K562 (cell line): ENCODE results near the gene UBA3. TPM values are rescaled to one million over a fixed set of nuclear protein-coding genes. Genes with fewer than 3 reads are reported as not detected.

Source experiments
- ATF7 ChIP-seq: fragments of 450-650 bp; IDR thresholded peaks from 2 replicates; pipeline ENCODE4 v1.7.1; 2014; ENCODE audit warnings: mild to moderate bottlenecking, moderate library complexity
- CCNT2 ChIP-seq: IDR thresholded peaks from 2 replicates; pipeline ENCODE4 v1.6.1; 2011; ENCODE audit warnings: borderline replicate concordance, low read depth, mild to moderate bottlenecking, moderate library complexity, mixed read lengths, low read length; ENCODE audit not compliant: insufficient read length; ENCODE audit errors: extremely low read depth
- KAT8 ChIP-seq: fragments of 450-650 bp; IDR thresholded peaks from 2 replicates; pipeline ENCODE4 v1.6.1; 2016; ENCODE audit warnings: low read depth, mild to moderate bottlenecking
- MCM2 ChIP-seq: fragments of 450-650 bp; IDR thresholded peaks from 2 replicates; pipeline ENCODE4 v1.6.1; 2017; ENCODE audit warnings: low read depth, mild to moderate bottlenecking
- RB1 ChIP-seq: fragments of 450-650 bp; IDR thresholded peaks from 2 replicates; pipeline ENCODE4 v1.6.1; 2017; ENCODE audit warnings: low read depth, mild to moderate bottlenecking
- RCOR1 ChIP-seq, 2 experiments: IDR thresholded peaks; 2 replicates each; pipeline ENCODE4 v1.6.1; 2012; ENCODE audit warnings: low read depth in 2 of 2, low read length in 2 of 2, borderline replicate concordance in 1 of 2, improper control_type of control experiment in 1 of 2
- SIN3A ChIP-seq, 2 experiments: fragments of 150-350 bp in 1 of 2; IDR thresholded peaks; 2 replicates each; pipeline ENCODE4 v1.6.1; 2011 to 2016; ENCODE audit warnings: borderline replicate concordance in 2 of 2, low read depth in 2 of 2, low read length in 2 of 2, mild to moderate bottlenecking in 2 of 2, moderate library complexity in 2 of 2; ENCODE audit not compliant: control insufficient read depth in 1 of 2
- polyA plus RNA-seq, 8 experiments: library from polyadenylated mRNA; depleted of rRNA in 4 of 8; stranded (reverse) in 5 of 8; unstranded in 3 of 8; fragments of >200 nt; fragmentation: Nextera tagmentation in 2 of 8; fragmentation: Illumina TruSeq in 1 of 8; extraction: Ambion mirVana in 2 of 8; extraction: Trizol in 1 of 8; gene quantifications; 2 replicates each; pipeline versions ENCODE4 v1.2.1 to v1.2.3, GENCODE V29; 2011 to 2014; ENCODE audit warnings: inconsistent platforms in 1 of 8, missing spikeins in 1 of 8
- total RNA-seq, 7 experiments: library from RNA; depleted of rRNA in 6 of 7; stranded (reverse); fragments of >200 nt in 6 of 7; fragmentation: Illumina TruSeq in 2 of 7; extraction: Trizol in 2 of 7; gene quantifications; 2 replicates each; pipeline versions ENCODE4 v1.2.1 to v1.2.3, GENCODE V29; 2011 to 2021; ENCODE audit warnings: low replicate concordance in 1 of 7
- TF ChIP-seq, protein P1 (sequence below), 2 experiments: IDR thresholded peaks; 2 replicates each; pipeline ENCODE4 v1.6.1; 2012; ENCODE audit warnings: improper control_type of control experiment in 2 of 2, low read depth in 2 of 2, low read length in 2 of 2, borderline replicate concordance in 1 of 2
- TF ChIP-seq, protein P2 (sequence below), 2 experiments: fragments of 450-650 bp in 1 of 2; sonication (generic) in 1 of 2; formaldehyde crosslinking in 1 of 2; IDR thresholded peaks; 2 replicates each; pipeline versions ENCODE4 v1.7.1 to v1.9.0; 2016 to 2022; ENCODE audit warnings: inconsistent platforms in 1 of 2, mild to moderate bottlenecking in 1 of 2, missing genetic modification reagents in 1 of 2
- TF ChIP-seq, protein P3 (sequence below): fragments of 450-650 bp; IDR thresholded peaks from 2 replicates; pipeline ENCODE4 v1.6.1; 2014; ENCODE audit warnings: low read depth, mild to moderate bottlenecking, moderate library complexity, borderline replicate concordance

Gene UBA3
- total and polyA plus RNA-seq, 9 of the 15 experiments (the other 6 are each of a cell fraction or from before 2014, with no cell fraction given), result 23.2 to 80.0 (median 38.6) TPM

DNA sequence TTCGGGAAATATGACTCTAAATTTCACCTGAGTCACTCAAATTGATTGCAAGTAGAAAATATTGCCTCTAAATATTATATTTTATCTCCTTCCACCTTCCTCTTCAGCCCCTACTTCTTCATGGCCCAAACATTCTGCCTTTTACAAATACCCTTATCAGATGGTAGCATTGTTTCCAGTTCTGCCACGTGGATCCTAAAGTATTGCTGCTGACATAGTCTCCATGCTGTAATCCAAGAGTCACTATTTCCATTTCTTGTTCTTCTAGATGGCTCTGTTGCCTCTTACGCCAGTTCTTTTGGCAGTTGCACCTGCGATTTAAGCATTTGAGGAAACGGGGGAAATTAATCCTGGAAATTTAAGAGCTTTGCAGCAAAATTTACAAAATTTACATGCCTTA lies 28.6 kb upstream of the UBA3 start (continued):
- TF ChIP-seq, protein P1, sequence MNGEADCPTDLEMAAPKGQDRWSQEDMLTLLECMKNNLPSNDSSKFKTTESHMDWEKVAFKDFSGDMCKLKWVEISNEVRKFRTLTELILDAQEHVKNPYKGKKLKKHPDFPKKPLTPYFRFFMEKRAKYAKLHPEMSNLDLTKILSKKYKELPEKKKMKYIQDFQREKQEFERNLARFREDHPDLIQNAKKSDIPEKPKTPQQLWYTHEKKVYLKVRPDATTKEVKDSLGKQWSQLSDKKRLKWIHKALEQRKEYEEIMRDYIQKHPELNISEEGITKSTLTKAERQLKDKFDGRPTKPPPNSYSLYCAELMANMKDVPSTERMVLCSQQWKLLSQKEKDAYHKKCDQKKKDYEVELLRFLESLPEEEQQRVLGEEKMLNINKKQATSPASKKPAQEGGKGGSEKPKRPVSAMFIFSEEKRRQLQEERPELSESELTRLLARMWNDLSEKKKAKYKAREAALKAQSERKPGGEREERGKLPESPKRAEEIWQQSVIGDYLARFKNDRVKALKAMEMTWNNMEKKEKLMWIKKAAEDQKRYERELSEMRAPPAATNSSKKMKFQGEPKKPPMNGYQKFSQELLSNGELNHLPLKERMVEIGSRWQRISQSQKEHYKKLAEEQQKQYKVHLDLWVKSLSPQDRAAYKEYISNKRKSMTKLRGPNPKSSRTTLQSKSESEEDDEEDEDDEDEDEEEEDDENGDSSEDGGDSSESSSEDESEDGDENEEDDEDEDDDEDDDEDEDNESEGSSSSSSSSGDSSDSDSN (IDR thresholded peaks at IDR 0.05; ENCODE audit: borderline replicate concordance in 1 of 2, low read depth in 2 of 2, low read length in 2 of 2), result no peak
- TF ChIP-seq, protein P2, sequence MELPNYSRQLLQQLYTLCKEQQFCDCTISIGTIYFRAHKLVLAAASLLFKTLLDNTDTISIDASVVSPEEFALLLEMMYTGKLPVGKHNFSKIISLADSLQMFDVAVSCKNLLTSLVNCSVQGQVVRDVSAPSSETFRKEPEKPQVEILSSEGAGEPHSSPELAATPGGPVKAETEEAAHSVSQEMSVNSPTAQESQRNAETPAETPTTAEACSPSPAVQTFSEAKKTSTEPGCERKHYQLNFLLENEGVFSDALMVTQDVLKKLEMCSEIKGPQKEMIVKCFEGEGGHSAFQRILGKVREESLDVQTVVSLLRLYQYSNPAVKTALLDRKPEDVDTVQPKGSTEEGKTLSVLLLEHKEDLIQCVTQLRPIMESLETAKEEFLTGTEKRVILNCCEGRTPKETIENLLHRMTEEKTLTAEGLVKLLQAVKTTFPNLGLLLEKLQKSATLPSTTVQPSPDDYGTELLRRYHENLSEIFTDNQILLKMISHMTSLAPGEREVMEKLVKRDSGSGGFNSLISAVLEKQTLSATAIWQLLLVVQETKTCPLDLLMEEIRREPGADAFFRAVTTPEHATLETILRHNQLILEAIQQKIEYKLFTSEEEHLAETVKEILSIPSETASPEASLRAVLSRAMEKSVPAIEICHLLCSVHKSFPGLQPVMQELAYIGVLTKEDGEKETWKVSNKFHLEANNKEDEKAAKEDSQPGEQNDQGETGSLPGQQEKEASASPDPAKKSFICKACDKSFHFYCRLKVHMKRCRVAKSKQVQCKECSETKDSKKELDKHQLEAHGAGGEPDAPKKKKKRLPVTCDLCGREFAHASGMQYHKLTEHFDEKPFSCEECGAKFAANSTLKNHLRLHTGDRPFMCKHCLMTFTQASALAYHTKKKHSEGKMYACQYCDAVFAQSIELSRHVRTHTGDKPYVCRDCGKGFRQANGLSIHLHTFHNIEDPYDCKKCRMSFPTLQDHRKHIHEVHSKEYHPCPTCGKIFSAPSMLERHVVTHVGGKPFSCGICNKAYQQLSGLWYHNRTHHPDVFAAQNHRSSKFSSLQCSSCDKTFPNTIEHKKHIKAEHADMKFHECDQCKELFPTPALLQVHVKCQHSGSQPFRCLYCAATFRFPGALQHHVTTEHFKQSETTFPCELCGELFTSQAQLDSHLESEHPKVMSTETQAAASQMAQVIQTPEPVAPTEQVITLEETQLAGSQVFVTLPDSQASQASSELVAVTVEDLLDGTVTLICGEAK (IDR thresholded peaks at IDR 0.05), result no peak
- TF ChIP-seq, protein P2 (CRISPR knock-in tag; IDR thresholded peaks at IDR 0.05), result no peak
- TF ChIP-seq ATF7 (no peak), CCNT2 (no peak), RB1 (no peak), MCM2 (no peak), RCOR1 (IDR thresholded peaks at IDR 0.05; ENCODE audit: borderline replicate concordance in 1 of 2, low read depth in 2 of 2, low read length in 2 of 2) (no peak), SIN3A (IDR thresholded peaks at IDR 0.05; ENCODE audit: borderline replicate concordance in 2 of 2, control insufficient read depth in 1 of 2, low read depth in 2 of 2, low read length in 2 of 2) (no peak), KAT8 (no peak)
- TF ChIP-seq, protein P3, sequence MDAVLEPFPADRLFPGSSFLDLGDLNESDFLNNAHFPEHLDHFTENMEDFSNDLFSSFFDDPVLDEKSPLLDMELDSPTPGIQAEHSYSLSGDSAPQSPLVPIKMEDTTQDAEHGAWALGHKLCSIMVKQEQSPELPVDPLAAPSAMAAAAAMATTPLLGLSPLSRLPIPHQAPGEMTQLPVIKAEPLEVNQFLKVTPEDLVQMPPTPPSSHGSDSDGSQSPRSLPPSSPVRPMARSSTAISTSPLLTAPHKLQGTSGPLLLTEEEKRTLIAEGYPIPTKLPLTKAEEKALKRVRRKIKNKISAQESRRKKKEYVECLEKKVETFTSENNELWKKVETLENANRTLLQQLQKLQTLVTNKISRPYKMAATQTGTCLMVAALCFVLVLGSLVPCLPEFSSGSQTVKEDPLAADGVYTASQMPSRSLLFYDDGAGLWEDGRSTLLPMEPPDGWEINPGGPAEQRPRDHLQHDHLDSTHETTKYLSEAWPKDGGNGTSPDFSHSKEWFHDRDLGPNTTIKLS, result 0 out of 2 replicates have a peak, but pooled peaks have one; percentile 39
